Natural killer cell (primary cell): Measurements from ENCODE around the gene CXCR1. TPM values are rescaled to one million over a fixed set of nuclear protein-coding genes. Genes with fewer than 3 reads are reported as not detected.

Experiments
- ATAC-seq, 3 donors: fragments of 150-1000 bp in 2 of 3; fragments of 200-7000 bp in 1 of 3; cut with Tn5 transposase; 1 replicate in 1 of 3; 2 replicates in 2 of 3; pipeline ENCODE4 v1.10.0; 2021; ENCODE audit warnings: mild to moderate bottlenecking in 2 of 3, moderate library complexity in 2 of 3
- DNase-seq, 2 donors: peaks; one replicate each; pipeline versions ENCODE4 v3.0.0 to v3.0.0-alpha.2; 2013 to 2021; ENCODE audit warnings: mixed read lengths in 1 of 2
- H3K27ac ChIP-seq: one replicate; pipeline ENCODE4 v1.5.1; 2013; ENCODE audit warnings: mild to moderate bottlenecking, low read length
- H3K27me3 ChIP-seq: one replicate; pipeline ENCODE4 v1.6.1; 2013; ENCODE audit warnings: low read length; ENCODE audit not compliant: control insufficient read depth, insufficient read depth
- H3K36me3 ChIP-seq: one replicate; pipeline ENCODE4 v1.6.1; 2013; ENCODE audit warnings: low read length; ENCODE audit not compliant: control insufficient read depth, insufficient read depth
- H3K4me1 ChIP-seq: one replicate; pipeline ENCODE4 v1.6.1; 2013; ENCODE audit warnings: low read length; ENCODE audit not compliant: control insufficient read depth, insufficient read depth
- H3K4me3 ChIP-seq: one replicate; pipeline ENCODE4 v1.5.1; 2013; ENCODE audit warnings: low read length
- H3K9me3 ChIP-seq: one replicate; pipeline ENCODE4 v1.6.1; 2013; ENCODE audit warnings: low read length; ENCODE audit not compliant: control insufficient read depth, insufficient read depth
- H3K27ac Mint-ChIP-seq, 2 donors: one replicate each; pipeline ENCODE4 v1.8.0; 2022; ENCODE audit warnings: mild to moderate bottlenecking in 2 of 2, mixed read lengths in 2 of 2, moderate library complexity in 1 of 2
- H3K27me3 Mint-ChIP-seq, 2 donors: one replicate each; pipeline ENCODE4 v1.8.0; 2022; ENCODE audit warnings: low read depth in 2 of 2, mixed read lengths in 2 of 2
- H3K36me3 Mint-ChIP-seq: one replicate; pipeline ENCODE4 v1.8.0; 2022; ENCODE audit warnings: mixed read lengths
- H3K4me1 Mint-ChIP-seq, 2 donors: one replicate each; pipeline ENCODE4 v1.8.0; 2022; ENCODE audit warnings: mixed read lengths in 2 of 2
- H3K4me3 Mint-ChIP-seq: one replicate; pipeline ENCODE4 v1.8.0; 2022; ENCODE audit warnings: mild to moderate bottlenecking, moderate library complexity, mixed read lengths
- H3K9me3 Mint-ChIP-seq, 2 donors: one replicate each; pipeline ENCODE4 v1.8.0; 2022; ENCODE audit warnings: mixed read lengths in 2 of 2
- WGBS: methylation state at CpG from one replicate; pipeline ENCODE4 v1.1.7; 2013; ENCODE audit warnings: missing lambda C conversion rate; ENCODE audit not compliant: insufficient coverage; 5-methylcytosine and 5-hydroxymethylcytosine counted together
- intact Hi-C: fragments of 100-400 bp; cut with micrococcal nuclease; formaldehyde crosslinking; loops from one replicate; pipeline ENCODE4 v1.14.2; 2022
- total RNA-seq, 4 donors: library from RNA; stranded (reverse); fragments of 120-200 nt in 1 of 4; gene quantifications; one replicate each; pipeline versions ENCODE4 v1.2.3 to v1.2.4, GENCODE V29; 2013 to 2022
- TF ChIP-seq, protein P1 (sequence below): fragments of 200-600 bp; IDR thresholded peaks from one replicate; pipeline ENCODE4 v1.8.0; 2022; ENCODE audit warnings: antibody characterized with exemption

The CXCR1 gene
- total RNA-seq, 3 donors from 2014 or later (not counting 1 experiment from before 2014, with no cell fraction given) = 9.1 to 19.2 (median 10.6) TPM

DNA sequence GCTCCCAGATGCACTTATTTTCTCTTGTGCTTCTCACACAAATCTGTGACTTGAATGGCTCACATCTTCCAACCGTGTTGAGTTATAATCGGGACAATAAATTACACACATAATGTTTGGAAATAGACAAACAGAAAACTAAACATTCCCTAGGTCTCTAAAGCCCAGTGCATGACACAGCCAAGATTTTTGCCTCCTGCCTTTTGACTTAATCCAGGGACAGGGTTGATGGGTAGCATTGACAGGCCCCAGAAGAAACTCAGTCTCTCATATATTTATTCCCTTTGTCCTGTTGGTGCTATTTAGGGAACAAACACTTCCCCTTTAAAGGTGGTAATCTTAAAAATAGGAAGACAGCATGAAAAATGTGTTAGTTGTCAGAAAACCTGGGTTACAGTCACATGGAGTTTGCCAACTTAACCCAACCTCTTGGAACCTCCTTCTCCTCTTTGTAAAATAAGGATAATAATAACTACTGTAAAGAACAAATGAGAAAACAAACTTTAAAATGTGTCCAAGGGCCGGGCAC lies 26.2 kb upstream of the CXCR1 start:
- H3K27ac ChIP-seq = no peak overlapping the region
- TF ChIP-seq, protein P1, sequence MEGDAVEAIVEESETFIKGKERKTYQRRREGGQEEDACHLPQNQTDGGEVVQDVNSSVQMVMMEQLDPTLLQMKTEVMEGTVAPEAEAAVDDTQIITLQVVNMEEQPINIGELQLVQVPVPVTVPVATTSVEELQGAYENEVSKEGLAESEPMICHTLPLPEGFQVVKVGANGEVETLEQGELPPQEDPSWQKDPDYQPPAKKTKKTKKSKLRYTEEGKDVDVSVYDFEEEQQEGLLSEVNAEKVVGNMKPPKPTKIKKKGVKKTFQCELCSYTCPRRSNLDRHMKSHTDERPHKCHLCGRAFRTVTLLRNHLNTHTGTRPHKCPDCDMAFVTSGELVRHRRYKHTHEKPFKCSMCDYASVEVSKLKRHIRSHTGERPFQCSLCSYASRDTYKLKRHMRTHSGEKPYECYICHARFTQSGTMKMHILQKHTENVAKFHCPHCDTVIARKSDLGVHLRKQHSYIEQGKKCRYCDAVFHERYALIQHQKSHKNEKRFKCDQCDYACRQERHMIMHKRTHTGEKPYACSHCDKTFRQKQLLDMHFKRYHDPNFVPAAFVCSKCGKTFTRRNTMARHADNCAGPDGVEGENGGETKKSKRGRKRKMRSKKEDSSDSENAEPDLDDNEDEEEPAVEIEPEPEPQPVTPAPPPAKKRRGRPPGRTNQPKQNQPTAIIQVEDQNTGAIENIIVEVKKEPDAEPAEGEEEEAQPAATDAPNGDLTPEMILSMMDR = no peak
- H3K36me3 Mint-ChIP-seq = no peaks in the 10 kb centered on the region
- no peak overlapping the region for H3K4me3 Mint-ChIP-seq
- 93% methylated on average over 3 of the region's 3 CpGs for WGBS
- H3K9me3 Mint-ChIP-seq = no peaks in the 10 kb centered on the region
- no peak overlapping the region for H3K4me3 ChIP-seq
- H3K36me3 ChIP-seq = no peaks in the 10 kb centered on the region
- DNase-seq = no peak
- H3K27me3 Mint-ChIP-seq = peaks cover 2 to 6% of the 10 kb centered on the region in 2 donors
- no peaks in the 10 kb centered on the region for H3K27me3 ChIP-seq
- H3K4me1 ChIP-seq = no peaks in the 10 kb centered on the region
- intact Hi-C loops = no loop called here
- no peaks in the 10 kb centered on the region for H3K4me1 Mint-ChIP-seq
- no peak for ATAC-seq
- no peak overlapping the region for H3K27ac Mint-ChIP-seq
- H3K9me3 ChIP-seq = no peaks in the 10 kb centered on the region

DNA sequence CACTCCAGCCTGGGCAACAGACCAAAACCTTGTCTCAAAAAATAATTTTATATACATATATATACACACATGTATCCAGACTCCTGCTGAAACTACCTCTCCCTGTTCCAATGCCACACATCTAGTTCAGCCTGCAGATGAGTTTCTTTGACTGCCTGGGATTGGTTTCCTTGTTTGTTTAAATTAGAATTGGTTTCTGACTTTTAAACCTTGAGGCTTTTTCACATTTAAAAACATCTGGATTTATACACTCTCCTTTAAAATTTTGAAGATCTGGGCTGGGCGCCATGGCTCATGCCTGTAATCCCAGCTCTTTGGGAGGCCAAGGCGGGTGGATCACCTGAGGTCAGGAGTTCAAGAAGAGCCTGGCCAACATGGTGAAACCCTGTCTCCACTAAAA lies 21.8 kb upstream of the CXCR1 start:
- Mint-ChIP-seq H3K36me3 (no peaks in the 10 kb centered on the region), H3K27me3 (no peaks in the 10 kb centered on the region), H3K27ac (no peak overlapping the region), H3K4me1 (peaks cover 16 to 24% of the 10 kb centered on the region in 2 donors), H3K4me3 (no peak overlapping the region), H3K9me3 (no peaks in the 10 kb centered on the region)
- 96% methylated on average over 2 of the region's 2 CpGs for WGBS
- intact Hi-C loops = no loop called here
- TF ChIP-seq, protein P1 = no peak
- H3K4me3 ChIP-seq = no peak overlapping the region
- no peak overlapping the region for H3K27ac ChIP-seq
- DNase-seq (no peak), ATAC-seq (no peak)
- no peaks in the 10 kb centered on the region for H3K36me3 ChIP-seq
- no peaks in the 10 kb centered on the region for H3K9me3 ChIP-seq
- H3K4me1 ChIP-seq = peaks cover 12% of the 10 kb centered on the region
- no peaks in the 10 kb centered on the region for H3K27me3 ChIP-seq

DNA sequence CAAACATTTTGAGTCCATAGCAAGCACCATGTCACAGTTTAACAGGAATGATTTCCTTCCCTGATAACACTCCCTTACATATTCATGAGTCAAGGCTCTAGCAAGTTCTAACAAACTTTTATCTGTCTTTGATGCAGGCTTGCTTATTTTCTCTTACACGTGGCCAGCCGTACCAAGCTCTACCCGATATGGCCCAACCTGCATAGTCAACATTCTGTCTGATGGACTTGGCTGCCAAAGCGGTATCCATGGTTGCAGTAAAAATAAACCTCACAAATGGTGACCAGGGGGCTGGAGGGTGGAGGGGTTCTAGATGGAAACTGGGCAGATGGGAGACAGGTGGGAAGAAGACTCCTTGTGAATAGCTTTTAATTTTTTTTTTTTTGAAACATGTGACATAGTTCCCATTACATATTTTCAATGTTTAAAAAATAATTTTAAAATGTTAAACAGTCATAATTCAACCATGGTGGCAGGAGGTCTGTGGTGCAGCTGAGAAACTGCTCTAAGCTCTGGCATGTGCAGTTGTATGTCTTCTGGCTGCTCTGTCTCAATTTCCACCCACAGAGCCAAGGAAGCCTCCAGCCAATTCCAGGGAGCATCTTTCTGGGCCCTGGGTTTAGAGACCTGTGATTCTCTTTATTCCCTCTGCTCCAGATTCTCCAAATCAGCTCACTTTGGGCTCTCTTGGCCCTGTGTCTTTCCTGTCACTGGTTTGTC lies 20.7 kb upstream of the CXCR1 start:
- Mint-ChIP-seq H3K27me3 (no peaks in the 10 kb centered on the region), H3K4me3 (no peak overlapping the region), H3K27ac (no peak overlapping the region), H3K36me3 (no peaks in the 10 kb centered on the region), H3K9me3 (no peaks in the 10 kb centered on the region), H3K4me1 (peaks cover 16 to 31% of the 10 kb centered on the region in 2 donors)
- H3K4me3 ChIP-seq = no peak overlapping the region
- no peaks in the 10 kb centered on the region for H3K9me3 ChIP-seq
- no peaks in the 10 kb centered on the region for H3K27me3 ChIP-seq
- DNase-seq = no peak
- no peak overlapping the region for H3K27ac ChIP-seq
- TF ChIP-seq, protein P1 = no peak
- intact Hi-C loops = no loop called here
- H3K4me1 ChIP-seq = peaks cover 12% of the 10 kb centered on the region
- no peak for ATAC-seq
- no peaks in the 10 kb centered on the region for H3K36me3 ChIP-seq
- WGBS = 93% methylated on average over 4 of the region's 4 CpGs
